Measurements from ENCODE around the gene CLSTN2.
A peak's percentile ranks its signal among the peaks of the same experiment; 100 is the strongest.

CLSTN2 gene

DNA sequence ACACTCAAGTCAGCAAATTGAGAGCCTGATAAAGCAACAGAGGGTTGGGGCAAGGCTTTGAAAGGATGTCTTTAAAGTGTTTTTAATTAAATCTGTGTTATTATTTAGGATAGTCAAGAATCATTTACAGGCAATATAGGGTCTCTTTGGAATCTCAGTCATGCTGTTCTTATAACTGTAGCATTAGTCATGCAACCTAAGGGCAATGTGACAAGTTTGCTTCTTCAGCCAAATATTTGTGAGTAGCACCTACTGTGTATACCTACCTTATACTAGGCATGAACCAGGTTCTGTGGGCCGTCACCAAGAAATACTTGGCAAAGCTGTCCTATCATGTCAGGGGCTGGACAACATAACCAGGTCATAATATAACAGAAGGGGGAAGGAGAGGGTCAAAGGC, 558.3 kb downstream of the CLSTN2 start:
- no peak for DNase-seq

DNA sequence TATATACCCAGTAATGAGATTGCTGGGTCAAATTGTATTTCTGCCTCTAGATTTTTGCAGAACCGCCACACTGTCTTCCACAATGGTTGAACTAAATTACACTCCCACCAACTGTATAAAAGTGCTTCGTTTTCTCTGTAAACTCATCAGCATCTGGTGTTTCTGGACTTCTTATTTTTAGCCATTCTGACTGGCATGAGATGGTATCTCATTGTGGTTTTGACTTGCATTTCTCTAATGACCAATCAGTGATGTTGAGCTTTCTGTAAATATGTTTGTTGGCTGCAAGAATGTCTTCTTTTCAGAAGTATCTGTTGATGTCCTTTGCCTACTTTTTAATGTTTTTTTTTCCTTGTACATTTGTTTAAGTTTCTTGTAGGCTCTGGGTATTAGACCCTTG, 560.0 kb downstream of the CLSTN2 start:
- no peak for DNase-seq

DNA sequence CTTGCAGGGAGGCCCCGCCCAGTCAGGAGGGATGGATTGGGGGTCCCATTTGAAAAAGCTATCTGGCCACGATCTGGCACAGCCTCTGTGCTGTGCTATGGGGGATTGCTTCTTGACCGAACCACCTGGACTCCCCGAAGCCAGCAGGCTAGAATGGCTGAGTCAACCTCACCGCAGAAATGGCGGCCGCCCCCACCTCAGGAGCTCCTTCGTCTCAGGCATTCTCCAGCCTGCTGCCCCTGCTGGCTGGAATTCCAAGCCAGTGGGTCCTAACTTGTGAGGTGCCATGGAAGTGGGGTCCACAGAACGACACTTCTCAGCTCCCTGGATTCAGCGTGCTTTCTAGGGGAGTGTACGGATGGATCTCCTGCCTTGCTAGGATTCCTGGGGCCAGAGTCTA, 562.3 kb downstream of the CLSTN2 start:
- no peak for DNase-seq

DNA sequence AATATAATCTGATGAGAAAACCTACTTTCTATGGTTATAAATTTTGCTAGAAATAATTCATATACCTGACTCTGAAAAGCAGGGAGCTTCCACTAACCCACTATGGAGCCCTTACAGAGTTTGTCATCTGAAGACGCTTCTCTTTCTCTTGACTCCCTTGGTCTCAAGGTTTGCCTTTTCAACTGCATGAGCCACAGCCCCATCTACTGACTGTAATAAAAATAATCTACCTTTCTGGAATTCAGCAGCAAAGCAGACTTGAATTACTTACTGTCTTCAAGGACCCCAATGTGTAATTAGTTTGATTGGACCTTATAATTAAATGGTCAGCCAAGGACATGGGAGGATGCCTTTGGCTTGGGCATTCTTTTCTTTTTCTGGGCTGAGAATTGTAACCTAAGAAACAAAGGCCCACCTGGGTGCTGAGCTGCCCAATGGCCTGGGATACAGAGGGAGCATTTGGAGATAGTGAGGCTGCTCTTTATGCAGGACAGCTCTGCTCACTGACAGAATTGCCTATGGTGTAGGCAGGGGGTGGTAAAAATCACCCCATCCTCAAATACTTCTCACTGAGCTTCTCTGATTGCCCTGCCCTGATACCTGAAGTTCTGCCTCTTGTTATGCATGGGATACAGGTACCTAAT, 564.3 kb downstream of the CLSTN2 start:
- peak in 1 of 58 donors; percentile 8 for DNase-seq

DNA sequence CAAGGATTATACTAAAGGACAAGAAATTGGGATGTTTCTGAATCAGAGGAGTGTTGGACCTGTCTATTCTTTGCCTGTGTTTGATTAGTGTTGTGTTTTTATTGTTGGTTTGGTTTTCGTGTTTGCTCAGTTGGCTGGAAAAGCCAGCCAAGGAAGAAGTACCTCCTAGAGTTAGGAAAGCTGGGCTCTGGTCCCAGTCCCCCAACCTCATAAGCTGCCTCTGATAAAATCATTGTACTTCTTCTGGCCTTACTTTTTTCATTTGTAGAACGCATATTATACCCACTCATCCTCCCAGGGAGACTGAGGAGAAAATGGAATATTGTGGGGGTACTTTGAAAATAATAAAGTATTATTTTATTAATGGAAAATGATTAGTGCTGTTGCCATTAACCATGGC, 565.5 kb downstream of the CLSTN2 start:
- DNase-seq = no peak

DNA sequence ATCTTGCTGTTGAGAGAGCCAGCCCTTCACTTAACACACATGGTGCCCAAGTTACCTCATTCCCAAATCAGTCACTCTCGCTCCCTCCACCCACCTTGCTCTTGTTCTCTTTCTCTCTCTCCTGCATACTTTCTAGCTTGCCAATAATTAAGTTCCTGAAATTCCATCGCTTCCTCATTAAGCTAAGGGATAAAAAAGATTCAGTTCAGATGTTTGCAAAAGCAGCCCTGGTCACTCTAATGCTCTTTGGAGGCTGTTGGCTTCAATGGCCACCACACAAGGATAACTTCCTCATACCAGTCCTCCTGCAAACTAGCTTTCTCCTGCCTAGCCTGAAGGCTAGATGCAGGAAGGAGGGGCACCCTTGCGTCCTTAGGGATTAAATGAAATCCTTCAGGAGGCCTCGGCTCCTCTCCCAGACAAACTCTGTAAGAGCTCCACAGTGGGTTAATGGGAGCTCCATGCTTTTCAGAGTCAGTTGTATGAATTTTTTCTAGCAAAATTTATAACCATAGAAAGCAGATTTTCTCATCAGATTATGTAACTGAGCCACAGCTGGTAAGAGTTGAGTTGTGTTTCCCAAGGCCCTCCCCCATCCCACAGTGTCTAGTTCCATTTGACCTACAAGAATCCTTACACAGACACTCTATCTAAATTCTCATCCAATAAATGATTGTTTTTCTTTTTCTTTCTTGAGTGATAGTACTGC, 566.2 kb downstream of the CLSTN2 start:
- no peak for DNase-seq

DNA sequence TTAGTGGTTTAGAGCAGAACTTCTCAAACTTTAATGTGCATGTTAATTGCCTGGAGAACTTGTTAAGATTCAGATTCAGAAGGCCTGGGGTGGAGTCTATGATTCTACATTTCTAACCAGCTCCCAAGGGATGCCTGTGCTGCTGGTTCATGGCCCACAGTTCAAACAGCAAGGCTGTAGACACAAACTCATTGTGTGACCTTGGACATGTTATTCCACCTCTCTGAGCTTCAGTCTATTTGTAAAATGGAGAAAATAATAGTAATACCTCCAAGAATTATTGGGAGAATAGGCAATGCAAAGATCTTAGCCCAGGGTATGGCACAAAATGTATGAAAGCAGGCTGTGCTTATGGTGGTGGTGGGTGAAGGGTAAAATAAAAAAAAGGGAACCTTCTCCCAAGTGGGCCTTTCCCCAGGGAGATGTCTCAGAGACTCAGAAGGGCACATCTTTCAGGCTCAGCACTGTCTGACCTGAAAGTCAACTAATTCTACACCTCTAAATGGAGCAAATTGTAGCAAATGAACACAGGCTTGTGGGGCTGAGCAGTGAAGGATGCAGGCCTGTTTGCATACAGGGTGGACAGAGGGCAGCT, 566.9 kb downstream of the CLSTN2 start:
- DNase-seq = no peak

DNA sequence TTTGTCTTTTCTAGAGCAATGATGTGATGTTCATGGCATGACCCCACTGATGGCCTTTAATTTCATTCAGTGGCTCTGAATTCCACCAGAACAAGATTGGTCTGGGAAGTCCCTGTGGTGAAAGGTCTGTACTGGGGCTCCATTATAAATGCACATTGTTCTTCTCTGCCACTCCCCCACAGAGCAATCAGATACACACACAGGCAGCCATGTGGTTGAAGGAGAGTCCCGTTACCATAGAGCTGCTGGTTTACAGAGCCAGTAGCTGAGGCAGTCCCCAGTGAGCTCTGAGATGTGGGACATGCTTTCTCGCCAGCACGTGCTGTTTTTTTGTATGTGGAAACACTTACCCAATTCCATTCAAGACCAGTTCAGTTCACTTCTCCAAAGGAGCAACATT, 570.2 kb downstream of the CLSTN2 start:
- peak in 1 of 58 donors; percentile 2 for DNase-seq

DNA sequence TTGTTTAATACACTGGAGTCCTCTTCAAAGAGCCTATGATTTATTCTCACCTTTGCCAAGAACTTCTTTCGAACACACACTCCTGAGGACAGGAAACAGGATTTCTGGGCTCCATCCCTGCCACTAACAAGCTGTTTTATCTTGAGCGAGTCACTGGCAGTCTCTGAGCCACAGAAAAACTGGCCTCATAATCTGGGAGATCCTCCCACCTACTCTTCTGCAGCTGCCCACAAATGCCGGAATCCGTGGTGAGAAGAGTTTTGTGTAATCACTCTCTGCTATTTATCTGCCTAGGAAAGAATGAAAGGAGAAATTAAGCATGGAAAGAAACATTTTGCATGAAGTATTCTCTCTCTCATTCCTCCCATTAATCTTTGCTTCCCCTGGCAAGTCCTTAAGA, 570.9 kb downstream of the CLSTN2 start:
- peak in 4 of 58 donors; percentile 3 to 54 (median 18) for DNase-seq

DNA sequence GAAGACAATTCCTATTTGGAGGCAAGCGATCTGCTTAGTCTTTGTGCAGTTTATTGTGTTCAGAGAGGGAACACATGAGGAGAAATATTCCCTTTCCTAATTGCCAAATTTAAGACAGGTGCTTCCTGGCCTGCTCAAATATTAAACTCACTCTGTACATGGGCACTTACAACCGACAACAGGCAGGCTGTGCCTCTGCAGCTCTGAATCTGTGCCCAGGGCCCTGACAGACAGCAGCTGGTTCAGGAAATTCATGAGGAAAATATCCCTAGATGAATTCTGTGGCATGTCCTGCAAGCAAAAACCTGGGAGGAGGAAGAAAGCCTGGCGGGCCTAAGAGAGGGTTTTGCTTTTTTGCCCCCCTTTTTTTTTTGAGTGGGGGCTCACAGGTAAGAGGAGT, 573.6 kb downstream of the CLSTN2 start:
- no peak for DNase-seq

DNA sequence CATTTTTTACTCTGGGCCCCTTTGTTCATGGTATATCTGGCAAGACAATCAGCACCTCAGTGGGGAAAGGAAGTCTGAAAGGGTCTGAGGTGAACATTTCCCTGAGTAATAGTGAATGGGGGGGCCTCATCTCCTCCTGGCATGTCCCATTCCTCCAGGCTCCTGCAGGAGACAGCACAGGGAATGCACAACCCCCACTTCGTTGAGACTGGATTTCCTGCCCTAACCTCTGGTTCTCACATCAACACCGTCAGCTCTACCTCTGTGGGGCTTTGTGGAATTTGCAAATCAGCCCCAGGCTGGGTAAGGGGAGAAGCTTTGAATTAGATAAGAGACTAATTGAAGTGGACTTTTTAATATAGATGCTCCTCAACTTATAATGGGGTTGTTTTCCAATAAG, 574.5 kb downstream of the CLSTN2 start:
- no peak for DNase-seq

DNA sequence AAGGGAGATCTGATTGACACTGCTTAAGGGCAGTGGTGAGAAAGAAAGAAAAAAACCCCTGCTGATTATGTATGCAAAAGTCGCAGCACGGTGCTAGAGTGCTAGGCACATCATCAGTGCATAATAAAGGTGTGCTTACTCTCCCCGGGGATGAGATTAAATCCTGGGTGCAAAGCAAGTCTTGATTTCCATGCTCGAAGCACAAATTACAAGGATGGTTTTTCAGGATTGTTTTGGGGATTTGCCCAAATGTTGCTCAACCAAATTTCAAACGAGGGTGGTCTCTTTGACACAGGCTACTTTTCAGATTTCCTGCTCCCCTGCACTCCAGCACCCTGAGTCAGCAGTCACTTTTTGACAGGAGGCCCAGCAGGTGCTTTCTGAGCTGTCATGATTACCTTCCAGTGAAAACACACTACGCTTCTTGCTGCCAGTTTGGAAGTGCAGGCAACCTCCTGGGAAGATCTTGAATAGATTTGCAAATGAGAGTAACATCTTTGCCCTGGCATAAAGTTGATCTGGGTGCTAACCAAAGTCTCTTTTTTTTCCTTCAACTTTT, 575.4 kb downstream of the CLSTN2 start:
- DNase-seq = no peak

DNA sequence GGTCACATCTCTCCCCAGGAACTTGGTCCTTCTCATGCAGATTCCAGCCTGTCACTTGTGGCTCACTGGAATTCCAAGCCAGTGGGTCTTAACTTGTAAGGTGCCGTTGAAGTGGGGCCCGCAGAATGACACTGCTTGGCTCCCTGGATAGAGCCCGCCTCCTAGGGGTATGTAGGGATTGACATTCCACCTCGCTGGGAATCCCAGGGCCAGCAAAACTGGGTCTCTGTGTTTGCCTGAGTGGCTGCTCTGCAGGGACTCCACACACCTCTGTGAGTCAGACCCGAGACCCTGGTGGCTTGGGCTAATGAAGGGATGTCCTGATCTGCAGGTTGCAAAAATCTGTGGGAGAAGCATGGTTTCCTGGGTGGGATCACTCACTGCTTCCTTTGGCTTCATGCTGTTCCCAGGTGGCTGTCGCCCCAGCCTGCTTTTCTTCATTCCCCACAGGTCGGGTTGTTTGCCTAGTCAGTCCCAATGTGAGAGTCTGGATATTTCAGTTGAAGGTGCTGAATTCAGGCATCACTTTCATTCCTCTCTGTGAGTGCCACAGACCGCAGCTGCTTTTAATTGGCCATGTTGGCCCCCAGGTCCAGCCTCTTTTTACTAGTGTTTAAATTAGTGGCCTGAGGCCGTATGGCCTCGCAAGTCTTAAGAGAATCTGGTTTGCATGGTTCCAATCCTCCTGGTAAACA, 586.9 kb downstream of the CLSTN2 start:
- DNase-seq = no peak

DNA sequence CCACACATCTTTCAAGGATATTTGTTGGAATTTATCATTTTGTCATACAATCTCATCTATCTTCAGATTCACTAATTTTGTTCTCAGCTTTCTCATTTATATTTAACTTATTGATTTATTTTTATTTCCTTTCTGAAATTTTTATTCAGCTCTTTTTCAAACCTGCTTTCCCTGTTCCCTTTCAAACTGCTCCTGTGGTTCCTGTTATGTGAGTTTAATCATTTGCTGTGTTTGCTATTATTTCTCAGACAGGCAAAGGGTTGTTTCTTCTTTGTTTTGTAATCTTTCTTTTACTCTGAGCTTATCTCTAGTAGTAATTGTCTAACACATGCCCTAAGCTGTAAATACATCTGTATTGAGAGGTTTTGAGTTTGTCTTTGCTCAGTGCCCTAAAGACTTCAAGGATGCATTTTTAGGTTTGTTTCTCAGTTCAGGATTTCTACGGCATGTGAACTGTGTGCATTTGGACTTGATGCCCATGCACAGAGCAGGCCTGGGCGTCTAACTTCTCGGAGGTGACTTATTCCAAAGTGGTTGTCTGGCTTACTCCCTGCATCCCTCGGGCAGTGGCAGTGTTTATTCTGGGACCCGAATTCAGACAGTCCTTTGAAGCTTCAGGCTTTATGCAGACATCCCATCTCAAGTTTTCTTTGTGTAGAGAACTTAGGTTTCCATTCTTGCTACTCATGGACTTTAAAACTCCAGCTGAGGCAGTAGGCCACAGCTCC, 587.8 kb downstream of the CLSTN2 start:
- no peak for DNase-seq

DNA sequence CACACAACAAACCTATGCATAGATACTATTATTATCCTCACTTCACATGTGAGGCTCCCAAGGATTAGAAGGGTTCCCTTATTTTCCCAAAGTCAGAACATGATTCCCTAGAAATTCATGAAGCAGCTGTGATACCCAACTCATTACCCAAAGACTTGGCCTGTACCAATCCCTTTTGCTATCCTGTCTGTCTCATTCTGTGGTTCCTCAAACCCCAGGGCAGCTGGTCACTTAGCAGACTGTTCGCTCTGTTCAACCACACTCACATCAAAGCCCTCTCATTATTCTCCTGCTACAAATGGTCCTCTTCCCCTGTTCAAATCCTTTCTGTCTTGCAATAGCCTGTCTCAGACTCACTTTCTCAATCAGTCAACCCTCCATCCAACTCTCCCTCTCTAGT, 588.6 kb downstream of the CLSTN2 start:
- DNase-seq = no peak

DNA sequence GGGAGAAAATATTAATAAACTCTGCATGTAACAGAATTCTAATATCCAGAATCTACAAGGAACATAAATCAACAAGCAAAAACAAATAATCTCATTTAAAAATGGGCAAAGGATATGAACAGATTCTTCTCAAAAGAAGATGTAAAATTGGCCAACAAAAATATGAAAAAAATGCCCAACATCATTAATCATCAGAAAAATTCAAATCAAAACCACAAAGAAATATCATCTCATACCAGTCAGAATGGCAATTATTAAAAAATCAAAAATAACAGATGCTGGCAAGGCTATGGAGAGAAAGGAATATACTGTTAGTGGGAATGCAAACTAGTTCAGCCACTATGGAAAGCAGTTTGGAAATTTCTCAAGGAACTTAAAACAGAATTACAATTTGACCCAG, 592.2 kb downstream of the CLSTN2 start:
- no peak for DNase-seq

DNA sequence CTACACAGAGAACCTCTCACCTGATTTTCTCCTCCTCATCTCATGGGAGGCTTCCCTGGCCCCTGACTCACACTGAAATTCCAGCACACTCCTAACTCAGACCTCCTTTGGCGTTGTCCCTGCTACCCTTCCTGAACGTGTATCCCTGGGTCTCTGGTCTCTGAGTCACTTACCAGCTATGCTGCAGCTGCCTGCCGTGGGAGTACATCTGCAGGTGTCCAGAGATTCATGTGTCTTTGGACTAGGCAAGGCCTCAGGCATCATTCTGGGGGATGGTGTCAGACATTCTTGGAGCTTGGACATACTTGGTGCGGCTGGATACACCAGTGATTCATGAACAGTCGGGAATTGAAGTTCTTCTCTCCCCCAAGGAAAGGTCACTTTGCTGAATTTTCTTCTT, 594.1 kb downstream of the CLSTN2 start:
- DNase-seq = peak in 1 of 58 donors; percentile 2

DNA sequence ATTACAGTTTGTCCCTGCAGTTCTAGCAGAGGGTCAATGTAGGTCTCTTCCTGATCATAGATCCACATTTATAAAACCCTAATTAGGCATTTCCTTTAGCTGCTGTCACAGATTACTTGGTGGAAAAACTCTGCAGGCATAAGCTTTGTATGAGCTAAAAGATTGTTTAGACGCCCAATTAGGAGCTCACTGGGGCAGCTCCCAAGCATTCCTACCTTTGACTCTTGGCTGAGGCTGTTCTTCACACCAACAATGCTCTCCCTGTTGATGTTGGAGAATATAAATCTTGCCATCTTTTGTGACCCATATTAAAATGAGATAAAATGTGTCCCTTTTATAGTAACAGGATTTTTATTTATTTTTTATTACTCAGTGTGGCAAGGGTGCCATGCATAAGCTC, 594.6 kb downstream of the CLSTN2 start:
- DNase-seq = no peak

DNA sequence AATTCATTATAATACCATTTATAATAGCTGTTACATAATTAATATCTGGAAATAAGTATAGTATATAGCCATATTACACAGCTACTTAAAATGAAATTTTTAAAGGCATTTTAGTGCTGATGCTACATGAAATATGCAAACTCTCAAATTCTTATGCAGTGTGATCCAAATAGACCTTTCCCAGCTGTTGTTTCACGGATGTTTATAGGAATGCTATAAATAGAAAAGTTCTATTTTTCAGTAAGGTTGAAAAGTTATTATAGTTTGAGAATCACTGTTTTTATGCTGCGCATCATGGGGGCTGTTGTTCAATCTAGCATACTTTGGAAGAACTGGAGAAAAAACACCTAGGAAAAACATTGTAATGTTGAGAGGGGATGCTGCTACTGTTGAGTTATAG, 595.1 kb downstream of the CLSTN2 start:
- no peak for DNase-seq

DNA sequence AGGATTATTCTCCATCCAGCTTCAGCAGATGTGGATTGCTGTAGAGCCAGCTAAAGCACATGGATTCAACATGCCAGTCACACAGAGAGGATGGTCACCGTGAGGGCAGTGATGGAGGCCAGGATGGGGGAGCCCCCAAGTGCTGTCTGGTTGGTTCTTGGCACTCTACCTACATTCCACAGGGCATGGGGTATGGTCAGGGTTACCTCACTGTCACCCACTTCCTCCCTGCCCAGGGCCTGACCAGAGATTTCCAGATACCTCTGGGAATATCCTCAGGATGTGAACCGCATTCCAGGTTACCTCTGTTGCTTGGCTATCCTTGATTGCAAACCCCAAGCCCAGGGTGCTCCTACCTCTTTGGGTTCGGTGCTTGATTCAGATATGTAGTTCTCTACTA, 595.6 kb downstream of the CLSTN2 start:
- DNase-seq = no peak

DNA sequence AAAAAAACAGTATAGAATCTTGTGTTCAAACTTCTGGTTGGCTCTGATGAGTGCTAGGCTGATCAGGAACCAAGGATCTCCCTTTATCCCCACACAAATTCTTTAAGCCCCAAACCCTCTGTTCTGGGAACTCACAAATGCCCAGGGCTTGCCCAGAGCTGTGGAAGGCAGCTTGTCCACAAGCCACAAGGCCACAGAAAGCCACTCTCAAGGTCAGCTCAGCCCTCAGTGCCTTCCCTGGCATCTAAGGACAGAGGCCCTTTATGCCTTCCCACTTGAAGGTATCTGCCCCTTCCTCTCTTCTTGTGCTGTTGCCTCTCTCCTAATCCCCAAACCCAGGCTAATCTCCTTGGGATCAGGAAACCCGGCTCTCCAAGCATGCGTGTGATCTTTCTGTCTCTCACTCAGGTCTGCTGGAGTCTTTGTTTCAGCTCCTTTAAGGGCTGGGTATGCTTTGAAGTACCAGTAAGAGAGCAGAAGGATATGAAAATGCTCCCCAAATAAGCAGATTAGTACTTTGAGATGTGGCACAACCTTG, 597.9 kb downstream of the CLSTN2 start:
- no peak for DNase-seq

Measured in anterior cingulate cortex (tissue), 58 donors.